ENCODE results near the gene TRMT61B.
A peak's percentile ranks its signal among the peaks of the same experiment; 100 is the strongest.

The TRMT61B gene

DNA sequence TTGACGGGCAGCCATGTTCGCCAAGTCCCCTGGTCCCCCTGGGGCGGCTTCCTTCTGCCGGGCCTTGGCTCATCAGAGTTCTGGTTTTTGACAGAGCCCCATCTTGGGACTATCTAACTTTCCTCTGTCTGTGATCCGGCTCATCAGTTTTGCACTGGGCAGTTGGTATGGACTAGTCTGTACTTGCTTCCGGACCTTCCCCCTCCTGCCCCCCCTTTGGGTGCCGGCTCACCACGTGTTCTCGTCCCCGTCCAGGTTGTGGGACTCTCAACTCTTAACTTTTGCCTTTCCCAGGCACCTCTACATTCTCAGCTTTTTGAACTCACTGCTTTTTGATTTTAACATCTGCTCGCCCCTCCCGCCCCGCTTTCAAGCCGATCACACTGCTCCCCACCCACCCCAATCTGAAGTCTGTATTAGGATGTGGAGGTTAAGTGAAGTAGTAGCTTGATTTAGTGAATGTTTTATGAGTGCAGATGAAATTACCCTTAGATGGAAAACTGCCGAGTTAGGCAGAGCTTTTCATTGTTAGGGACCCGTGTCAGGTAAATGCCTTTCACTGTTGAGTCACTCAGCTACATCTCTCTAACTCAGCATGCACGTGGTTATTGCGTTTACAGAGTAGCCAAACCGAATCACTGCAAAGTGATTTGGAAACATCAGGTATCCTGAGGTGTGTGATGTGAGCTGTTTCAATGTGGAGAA is 25.2 kb upstream of the TRMT61B start:
- H3K27ac ChIP-seq = peak overlapping the region; percentile 90
- TF ChIP-seq, protein P1, sequence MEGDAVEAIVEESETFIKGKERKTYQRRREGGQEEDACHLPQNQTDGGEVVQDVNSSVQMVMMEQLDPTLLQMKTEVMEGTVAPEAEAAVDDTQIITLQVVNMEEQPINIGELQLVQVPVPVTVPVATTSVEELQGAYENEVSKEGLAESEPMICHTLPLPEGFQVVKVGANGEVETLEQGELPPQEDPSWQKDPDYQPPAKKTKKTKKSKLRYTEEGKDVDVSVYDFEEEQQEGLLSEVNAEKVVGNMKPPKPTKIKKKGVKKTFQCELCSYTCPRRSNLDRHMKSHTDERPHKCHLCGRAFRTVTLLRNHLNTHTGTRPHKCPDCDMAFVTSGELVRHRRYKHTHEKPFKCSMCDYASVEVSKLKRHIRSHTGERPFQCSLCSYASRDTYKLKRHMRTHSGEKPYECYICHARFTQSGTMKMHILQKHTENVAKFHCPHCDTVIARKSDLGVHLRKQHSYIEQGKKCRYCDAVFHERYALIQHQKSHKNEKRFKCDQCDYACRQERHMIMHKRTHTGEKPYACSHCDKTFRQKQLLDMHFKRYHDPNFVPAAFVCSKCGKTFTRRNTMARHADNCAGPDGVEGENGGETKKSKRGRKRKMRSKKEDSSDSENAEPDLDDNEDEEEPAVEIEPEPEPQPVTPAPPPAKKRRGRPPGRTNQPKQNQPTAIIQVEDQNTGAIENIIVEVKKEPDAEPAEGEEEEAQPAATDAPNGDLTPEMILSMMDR (conservative IDR thresholded peaks at IDR 0.05) = no peak

DNA sequence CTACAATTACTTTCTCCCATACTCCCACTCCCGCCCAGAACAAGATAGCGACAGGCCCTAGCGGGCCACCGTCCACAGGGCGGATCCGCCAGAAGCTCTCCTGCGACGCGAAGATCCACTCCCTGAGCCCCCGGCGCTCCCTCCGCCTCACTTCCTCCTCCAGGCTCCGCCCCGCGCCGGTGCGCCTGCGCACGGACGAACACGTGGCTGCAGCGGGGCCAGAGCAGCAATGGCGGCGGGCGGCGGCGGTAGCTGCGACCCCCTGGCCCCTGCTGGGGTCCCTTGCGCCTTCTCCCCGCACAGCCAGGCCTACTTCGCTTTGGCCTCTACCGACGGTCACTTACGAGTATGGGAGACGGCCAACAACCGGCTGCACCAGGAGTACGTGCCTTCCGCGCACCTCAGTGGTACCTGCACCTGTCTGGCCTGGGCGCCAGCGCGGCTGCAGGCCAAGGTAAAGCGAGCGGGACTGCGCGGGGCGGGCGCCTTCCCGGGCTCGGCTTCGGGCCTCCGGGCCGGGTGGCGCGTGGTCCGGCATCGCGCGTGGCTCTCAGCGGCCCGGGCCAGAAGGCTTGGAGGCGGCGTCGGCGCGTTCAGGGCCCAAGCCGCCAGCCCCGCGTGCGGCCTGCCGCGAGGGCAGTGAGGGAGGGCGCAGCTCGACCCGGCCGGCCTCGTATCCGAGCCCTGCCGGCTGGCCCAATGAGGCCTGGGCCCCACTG is 24.5 kb upstream of the TRMT61B start, which contains the start of gene WDR43:
TSS of gene WDR43 (plus strand) at position 198 of the 719 bp plus-strand sequence. CDS start at position 230, 32 bp downstream.
- peak within 1 kb of the TSS; percentile 90 for H3K27ac ChIP-seq
- TF ChIP-seq, protein P1 (conservative IDR thresholded peaks at IDR 0.05) = no peak

DNA sequence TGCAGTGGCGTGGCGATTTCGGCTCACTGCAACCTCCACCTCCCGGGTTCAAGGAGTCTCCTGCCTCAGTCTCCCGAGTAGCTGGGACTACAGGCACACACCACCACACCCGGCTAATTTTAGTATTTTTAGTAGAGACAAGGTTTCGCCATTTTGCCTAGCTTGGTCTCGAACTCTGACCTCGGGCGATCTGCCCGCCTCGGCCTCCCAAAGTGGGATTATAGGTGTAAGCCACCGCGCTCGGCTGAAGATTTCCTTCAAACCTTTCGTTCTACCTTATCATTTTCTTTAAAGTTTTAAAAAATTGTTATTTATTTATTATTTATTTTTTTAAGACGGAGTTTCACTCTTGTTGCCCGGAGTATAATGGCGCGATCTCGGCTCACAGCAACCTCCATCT is 23.4 kb upstream of the TRMT61B start:
- TF ChIP-seq, protein P1 (conservative IDR thresholded peaks at IDR 0.05) = no peak
- no peak overlapping the region for H3K27ac ChIP-seq

DNA sequence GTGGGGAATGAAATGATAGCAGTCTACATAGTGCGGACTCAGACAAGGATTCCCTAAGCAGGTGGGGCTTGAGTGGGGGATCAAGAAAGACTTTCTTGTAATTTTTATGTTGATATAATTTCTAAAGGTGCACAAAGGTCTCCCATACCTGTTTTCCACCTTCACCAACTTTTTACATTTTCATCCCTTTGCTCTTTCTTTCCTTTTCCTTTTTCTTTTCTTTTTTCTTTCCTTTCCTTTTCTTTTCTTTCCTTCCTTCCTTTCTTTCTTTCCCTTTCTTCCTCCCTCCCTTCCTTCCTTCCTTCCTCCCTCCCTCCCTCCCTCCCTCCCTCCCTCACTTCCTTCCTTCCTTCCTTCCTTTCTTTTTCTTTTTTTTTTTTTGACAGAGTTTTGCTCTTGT is 10.1 kb upstream of the TRMT61B start:
- H3K27ac ChIP-seq = no peak overlapping the region
- TF ChIP-seq, protein P1 (conservative IDR thresholded peaks at IDR 0.05) = no peak

DNA sequence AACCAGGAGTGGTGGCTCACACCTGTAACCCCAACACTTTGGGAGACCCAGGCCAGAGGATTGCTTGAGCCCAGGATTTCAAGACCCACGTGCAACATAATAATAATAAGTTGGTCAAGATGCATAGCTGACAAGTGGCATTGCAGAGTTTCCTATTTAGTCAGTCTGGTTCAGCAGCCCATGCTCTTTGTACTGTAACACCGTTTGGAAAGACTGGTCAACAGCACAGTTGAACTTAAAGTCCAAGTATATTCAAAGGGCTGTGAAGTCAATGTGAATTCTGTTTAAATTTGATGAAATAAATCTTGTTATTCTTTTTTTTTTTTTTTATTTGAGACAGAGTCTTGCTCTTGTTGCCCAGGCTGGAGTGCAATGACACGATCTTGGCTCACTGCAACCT is 1.5 kb upstream of the TRMT61B start:
- TF ChIP-seq, protein P1 (conservative IDR thresholded peaks at IDR 0.05) = no peak
- no peak overlapping the region for H3K27ac ChIP-seq

DNA sequence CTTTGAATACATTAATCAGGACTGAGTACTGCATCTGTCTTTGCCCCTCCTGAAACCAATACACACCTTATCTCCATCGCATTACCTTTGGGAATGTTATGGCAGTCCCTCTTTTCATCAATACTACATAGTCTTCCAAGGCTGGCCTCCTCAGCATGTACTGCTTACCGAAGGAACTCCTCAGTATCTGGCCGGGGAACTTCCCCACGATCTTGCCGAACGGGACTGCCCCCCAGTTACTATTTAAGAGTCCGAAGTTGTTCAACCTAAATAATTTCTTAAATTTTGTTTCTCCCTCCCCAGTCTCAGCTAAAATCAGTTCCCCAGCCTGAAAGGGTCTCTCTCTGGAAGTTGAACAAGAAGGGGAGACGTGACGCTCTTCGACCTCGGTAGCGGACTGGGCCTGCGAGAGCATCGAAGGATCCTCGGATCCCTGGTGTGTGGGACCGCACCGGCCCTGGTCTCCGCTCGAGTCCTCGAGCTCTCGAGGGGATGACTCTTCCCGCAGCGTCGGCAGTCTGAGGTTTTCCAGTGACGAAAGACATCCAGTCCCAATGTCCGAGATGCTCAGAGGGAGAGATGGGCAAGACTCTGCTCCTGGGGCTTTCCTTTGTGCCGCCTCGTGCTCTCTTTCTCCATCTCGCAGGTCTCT is 489 bp downstream of the TRMT61B start:
- TF ChIP-seq, protein P1 (conservative IDR thresholded peaks at IDR 0.05) = no peak
- H3K27ac ChIP-seq = peak overlapping the region; percentile 74

DNA sequence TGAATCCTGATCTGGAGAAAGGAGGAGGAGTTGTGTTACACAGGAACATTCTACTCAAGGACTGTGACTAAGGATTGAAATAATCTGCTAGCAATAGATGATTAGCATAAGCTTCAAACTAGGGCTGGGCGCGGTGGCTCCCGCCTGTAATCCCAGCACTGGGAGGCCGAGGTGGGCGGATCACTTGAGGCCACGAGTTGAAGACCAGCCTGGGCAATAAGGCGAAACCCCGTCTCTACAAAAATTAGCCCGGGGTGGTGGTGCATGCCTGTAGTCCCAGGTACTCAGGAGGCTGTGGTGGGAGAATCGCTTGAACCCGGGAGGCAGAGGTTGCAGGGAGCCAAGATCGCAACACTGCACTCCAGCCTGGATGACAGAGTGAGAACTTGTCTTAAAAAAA is 1.5 kb downstream of the TRMT61B start:
- H3K27ac ChIP-seq = no peak overlapping the region
- TF ChIP-seq, protein P1 (conservative IDR thresholded peaks at IDR 0.05) = no peak

Data from VCaP (cell line).